Stimulated activated CD4-positive, alpha-beta T cell treated with anti-CD3 and anti-CD28 coated beads, Interleukin-15, amount 100 ng/mL, for 24 hours (primary cell): ENCODE results near the gene NOX5.
"Not testable (repeated sequence)": the region's sequence is repeated elsewhere in the genome, so short reads cannot be mapped to it uniquely, and the experiment has no call there.

Experiments
- DNase-seq: peaks from one replicate; pipeline ENCODE4 v3.0.0-alpha.2; 2020

NOX5 gene

DNA sequence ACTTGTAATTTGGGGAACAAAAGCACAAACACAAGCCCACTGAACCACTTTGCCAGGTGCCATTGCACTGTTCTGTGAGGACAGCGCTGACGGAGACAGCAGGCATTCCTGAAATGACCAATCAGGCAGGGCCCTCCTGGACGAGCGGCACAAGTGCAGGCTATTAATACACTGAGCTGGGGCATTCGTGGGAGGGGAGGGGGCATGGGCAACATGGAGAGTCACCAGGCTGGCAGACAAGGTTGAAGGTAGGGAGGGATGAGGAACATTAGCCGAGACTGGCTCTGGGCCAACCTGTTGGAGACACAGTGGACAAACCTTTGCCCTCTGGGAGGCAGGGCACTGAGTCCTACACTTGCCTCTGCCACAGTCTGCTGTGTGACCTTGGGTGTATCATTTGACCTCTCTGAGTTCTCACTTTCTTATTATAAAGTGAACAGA, 45.6 kb downstream of the NOX5 start:
- no peak for DNase-seq

DNA sequence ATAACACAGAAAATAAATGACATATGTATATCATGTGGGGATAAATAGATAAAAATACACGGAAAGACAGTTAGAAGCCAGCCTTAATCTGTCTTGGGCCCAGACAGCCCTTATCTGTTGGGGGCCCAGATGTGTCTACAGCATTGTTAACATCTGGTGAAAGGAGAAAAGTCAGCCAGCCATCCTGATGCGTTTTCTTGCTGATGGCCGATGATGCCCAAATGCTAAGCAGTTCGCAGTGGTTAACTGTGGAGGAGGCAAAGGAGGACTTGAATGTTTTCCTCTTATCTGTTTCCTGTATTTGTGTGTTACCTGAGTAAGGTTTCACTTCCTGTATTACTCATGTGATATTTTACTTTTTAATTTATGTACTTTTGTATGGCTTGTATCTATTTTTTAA, 46.2 kb downstream of the NOX5 start:
- DNase-seq, result peak; percentile 27

DNA sequence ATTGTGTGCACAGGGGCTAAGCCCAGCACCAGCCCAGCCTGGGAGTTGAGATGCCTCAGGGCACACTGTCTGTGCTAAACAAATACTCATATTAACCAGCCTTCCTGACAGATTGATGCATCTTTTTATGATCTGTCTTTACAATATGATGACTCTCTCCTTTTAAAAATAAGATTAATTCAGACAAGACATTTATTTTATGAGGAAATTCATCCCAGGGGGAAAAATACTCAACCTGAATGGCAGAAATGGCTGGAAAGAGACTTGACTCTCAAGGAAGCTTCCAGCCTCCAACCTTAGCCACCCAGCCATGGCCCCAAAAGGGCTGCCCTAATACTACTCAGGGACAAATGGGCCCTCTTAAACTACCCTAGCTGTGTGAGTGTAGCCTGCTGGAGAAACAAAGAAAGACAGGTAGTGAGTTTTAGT, 46.9 kb downstream of the NOX5 start:
- no peak for DNase-seq

GRCh38 chr15:69064649-69065048, 50.2 kb downstream of the NOX5 start:
- no peak for DNase-seq

DNA sequence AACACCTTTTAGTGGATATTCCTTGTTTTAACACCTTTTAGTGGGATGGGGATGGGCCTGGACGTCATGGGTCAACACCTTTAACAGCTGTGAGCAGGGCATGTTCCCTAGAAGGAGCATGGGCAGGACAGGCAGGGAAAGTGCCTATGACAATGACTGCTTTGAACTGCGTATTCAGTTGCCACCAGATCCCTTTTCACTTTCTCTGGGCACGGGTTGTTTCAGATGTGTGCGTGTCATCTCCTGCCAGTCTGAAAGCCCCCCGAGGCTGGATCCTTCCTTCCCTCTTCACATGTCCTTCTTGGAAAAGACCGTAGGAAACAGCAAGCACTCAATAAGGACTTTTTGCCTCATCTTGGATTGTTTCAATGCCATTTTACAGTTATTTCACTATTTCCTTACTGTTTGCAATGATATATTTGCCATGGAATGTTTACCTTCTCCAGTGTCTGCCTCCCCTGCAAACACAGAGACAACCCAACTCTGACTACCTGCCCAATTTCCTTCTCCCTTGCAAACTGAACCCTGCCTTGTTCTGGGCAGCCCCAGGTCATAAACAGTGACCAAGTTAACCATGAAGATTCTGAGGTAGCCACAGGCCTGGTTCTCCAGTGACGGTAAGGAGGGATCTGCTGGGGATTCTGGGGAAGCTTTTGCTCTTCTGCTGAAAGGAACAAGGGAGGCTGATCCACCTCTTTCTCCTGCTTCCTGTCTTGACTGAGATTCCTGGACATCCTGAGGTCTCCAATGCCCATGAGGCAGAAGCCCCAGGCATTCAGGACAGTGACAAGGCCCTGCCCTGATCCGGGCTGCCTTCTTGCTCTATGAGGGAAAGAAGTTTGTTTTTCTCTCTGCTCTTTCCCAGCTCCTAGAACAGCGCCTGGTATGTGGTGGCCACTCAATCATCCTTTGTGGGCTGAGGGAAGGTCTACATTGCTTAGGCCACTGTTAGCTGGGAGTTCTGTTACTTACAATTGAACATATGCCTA, 51.8 kb downstream of the NOX5 start:
- no peak for DNase-seq

DNA sequence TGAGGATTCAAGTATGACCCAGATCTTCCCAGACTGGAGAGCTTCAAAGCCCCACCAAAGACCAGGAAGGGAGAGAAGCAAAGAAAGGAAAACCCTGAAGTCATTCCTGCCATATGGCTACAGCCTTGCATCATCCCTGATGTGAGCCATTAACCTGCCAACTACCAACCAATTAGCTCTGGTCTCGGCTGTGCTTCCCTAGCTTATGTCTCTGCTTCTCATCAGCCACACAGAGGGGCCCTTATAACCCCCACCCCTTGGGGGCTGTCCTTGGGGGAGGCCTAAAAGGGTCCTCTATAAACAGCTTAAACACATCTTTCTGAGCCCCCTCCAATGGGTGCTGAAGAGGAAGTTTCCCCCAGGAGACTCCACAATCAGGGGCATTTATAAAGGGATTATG, 52.8 kb downstream of the NOX5 start:
- DNase-seq, result no peak

- no peak for DNase-seq
These were observed 53.7 kb downstream of the NOX5 start for GRCh38 chr15:69068157-69068556.

GRCh38 chr15:69069290-69069689, 54.8 kb downstream of the NOX5 start:
- DNase-seq, result not testable (repeated sequence)

DNA sequence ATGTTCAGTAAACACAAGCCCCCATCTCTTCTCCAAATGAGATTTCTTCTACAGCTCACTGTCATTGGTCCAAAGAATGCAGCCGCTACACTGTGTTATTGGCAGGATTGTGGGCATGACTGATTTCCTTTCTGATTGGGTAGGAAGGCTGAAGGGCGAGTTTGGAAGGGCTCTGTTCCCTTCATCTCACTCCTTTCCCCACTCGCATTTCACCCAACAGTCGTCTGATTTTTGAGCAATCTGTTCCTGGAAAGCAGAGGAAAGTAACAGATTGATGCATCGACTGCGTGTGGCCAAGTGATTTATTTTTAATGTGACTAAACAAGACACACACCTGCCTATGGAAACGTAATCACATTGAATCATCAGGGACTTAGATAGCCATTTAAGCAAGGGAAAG, 55.5 kb downstream of the NOX5 start:
- DNase-seq, result no peak

- DNase-seq, result no peak
These were observed 55.9 kb downstream of the NOX5 start for GRCh38 chr15:69070396-69070795.

DNA sequence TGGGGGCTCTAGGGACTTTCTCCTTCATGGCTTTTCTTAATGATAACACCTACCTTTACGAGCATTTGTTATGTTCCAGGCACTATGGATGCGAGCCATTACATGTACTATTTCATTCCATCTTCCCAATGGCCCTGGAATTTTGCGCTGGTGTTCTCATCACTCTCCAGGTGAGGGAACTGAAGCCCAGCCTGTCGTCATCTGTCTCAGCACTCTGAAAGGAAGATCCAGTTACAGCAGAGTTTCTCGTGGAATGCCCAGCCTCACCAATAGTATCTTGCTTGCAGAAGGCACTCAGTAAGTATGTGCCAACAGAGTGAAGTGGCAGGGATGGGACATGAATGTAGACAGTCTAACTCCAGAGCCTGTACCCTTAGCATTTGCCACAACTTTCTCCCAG, 56.8 kb downstream of the NOX5 start:
- no peak for DNase-seq

DNA sequence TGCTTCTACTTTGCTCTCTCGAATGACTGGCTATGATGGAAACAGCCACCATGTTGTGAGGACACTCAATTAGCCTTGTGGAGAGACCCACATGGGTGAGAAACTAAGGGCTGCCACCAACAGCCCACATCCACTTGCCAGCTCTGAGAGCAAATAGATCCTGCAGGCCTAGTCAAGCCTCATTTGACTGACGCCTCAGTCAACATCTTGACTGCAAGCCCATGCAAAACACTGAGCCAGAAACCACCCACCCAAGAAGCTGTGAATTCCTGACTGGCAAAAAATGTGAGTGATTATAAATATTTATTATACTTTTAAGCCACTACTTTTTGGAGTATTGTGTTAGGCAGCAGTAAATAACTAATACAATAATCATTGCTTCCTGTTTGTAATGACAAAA, 58.4 kb downstream of the NOX5 start:
- no peak for DNase-seq

DNA sequence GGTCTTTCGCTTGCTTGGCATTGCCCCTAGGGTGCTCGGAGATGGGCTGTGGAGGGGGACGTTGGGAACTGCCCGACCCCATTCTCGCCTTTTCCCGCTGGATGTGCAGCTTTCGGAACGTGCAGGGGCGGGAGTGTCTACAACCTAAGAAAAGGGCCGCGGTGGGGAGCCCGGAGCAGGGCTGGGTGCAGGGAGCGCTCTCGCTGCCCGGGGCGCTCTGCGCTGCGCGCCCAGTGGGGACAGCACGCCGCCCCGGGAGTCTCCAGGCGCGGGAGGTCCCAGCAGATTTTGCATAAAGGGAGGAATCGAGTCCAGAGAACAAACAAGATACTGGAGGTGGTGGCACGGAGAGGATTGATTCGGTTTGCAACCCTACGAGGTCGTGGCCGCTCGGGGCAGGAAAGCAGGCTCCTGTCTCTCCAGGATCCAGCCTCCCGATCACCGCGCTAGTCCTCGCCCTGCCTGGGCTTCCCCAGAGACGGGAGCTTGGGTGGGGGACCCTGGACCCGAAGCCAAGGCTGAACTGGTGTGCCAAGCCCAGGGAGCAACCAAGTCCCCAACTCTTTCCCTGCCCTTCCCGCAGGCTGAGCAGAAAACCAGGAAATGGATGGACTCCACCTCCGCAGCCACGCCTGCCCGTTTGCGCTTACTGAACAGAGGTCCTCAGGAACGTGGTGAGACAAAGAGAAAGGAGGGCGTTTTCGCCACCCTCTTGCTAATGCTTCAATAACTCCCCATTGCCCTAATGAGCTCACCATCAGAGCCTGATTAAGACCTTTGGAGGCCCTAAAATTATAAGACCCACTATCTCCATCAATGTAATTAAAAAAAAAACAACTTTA, 59.7 kb downstream of the NOX5 start:
- DNase-seq, result peak; percentile 5

- no peak for DNase-seq
These were observed 60.3 kb downstream of the NOX5 start for GRCh38 chr15:69074843-69075224.

DNA sequence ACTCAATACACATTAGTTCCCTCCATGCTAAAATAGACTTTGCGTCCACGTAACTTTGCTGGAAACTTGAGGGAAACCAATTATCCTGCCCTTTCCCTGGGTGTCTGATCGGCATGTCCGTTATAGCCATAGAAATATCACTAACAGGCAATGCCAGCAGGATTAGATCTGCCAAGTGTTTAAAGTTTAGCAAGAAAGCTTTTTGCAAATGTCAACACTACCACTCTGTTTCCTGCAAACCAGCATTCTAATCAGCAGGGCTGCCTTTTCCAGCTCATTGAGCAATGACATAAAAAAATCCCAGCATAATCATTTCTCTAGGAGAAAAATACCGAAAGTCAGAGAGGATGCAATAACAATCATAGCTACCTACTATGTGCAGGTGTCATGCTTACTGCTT, 60.9 kb downstream of the NOX5 start:
- no peak for DNase-seq

DNA sequence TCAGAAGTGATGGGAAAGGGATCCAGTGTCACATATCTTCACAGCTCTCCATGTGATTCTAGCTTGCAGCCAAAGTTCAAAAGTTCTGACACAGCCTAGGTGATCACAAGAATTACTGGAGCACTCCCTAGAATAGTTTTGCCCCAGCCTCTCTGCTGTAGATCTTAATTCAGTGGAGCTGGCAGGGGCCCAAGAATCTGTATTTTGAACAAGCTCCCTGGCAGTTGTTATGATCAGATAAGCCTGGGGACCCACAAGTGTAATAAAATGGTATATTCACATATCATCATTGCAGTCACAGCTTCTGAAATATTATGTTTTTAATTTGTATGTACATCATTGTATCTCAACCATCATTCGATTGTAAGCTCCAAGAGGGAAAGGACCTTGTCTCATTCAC, 62.3 kb downstream of the NOX5 start:
- no peak for DNase-seq

DNA sequence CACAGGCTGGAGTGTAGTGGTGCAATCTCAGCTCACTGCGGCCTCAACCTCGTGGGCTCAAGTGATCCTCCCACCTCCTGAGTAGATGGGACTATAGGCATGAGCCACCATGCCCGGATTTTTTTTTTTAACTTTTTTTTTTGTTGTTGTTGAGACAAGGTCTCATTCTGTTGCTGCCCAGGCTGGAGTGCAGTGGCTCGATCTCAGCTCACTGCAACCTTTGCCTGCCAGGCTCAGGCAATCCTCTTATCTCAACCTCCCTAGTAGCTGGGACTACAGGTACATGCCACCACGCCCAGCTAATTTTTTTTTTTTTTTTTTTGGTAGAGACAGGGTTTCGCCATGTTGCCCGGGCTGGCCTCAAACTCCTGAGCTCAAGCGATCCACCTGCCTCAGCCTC, 64.1 kb downstream of the NOX5 start:
- DNase-seq, result no peak

DNA sequence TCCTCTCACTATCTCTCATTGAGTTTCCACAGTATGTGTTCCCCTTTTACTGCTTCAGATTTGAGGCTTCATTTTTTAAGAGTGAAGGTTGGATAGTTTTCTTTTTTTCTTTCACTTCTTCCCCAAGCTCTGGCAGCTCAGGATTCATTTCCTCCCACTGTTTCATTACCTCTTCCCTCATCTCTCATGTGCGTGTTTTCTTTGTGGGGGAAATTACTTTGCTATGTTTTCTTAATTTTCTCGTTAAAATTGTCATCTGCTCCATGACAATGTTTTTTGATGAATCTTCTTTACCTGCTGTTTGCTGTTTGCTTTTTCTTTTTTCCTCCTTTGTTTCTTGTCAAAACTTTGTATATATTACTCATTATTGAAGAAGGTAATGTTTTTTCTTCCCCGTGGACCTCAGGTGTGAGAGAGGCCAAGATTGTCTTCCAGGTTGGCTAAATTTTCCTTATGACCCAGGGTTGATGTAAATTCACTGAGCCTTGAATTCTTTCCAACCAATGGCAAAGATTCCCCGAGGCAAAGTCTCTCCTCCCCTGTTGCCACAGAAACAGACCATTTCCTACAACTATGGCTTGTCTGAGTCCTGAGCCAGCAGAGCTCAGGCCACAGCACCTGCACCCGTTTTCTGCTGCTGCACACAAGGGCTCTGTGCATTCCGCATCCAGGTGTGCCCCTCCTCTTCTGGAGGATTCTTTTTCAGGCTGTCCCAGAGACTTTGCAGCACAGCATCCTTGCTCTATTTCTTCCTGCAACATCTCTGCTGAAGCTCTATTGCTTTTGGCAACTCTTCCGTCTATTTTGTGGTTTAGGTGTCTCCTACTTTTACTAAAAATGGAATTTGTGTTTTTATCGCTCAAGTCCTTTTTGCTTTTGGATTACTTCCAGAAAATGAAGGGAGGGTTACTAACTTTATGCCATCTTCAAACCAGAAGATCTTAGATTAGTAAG, 66.1 kb downstream of the NOX5 start:
- DNase-seq, result no peak

GRCh38 chr15:69081310-69082004, 67.0 kb downstream of the NOX5 start:
- DNase-seq, result no peak

GRCh38 chr15:69082021-69082502, 67.6 kb downstream of the NOX5 start:
- no peak for DNase-seq

GRCh38 chr15:69082554-69082953, 68.1 kb downstream of the NOX5 start:
- no peak for DNase-seq
